GM06990 (cell line): ENCODE measurements around the gene ZNF107.

ENCODE experiments used
- DNase-seq: peaks from one replicate; pipeline ENCODE4 v3.0.0-alpha.2; 2011; ENCODE audit not compliant: insufficient read length; ENCODE audit errors: extremely low read depth
- H3K27me3 ChIP-seq: replicated peaks from 2 replicates; pipeline ENCODE4 v1.6.0; 2011; ENCODE audit warnings: low read length; ENCODE audit not compliant: control insufficient read depth, insufficient read depth
- H3K36me3 ChIP-seq: 2 replicates; pipeline ENCODE4 v1.5.1; 2011; ENCODE audit warnings: low read length; ENCODE audit not compliant: control insufficient read depth, insufficient read depth
- H3K4me3 ChIP-seq: replicated peaks from 2 replicates; pipeline ENCODE4 v1.5.1; 2011; ENCODE audit warnings: low read depth, mild to moderate bottlenecking, control low read depth, low read length
- TF ChIP-seq, protein P1 (sequence below): IDR thresholded peaks from 2 replicates; pipeline ENCODE4 v1.5.1; 2011; ENCODE audit warnings: low read length, control low read depth, mild to moderate bottlenecking, inconsistent platforms; ENCODE audit not compliant: insufficient read depth, poor library complexity, severe bottlenecking

The ZNF107 gene

DNA sequence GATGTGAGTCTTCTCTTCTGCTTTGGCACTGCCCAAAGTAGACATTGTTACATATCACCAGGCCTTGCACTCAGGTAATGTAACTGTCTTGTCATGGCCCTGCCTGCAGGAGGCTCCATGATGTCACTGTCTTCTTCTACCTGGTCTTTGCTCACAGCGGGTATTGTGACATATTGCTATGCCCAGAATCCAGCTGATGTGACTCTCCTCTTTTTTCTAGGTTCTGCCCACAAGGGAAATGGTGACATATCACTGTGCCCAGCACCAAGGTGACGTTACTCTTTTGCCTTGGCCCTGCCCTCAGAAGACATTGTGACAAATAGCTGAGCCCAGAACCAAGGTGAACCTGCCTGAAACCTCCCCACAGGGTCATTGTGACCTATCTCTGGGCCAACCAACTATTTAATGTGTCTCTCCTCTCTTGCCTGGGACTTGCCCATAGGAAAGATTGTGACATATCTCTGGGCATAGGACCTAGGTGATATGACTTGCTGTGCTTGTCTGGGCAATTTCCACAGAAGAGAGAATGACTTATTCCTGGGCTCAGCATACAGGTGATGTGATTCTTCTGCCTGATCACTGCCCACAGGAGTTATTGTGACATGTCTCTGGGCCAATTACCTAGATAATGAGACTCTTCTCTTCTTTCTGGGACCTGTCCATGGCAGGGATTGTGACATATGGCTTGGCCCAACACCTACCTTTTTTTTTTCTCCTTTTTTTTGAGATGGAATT is 26.5 kb upstream of the ZNF107 start:
- DNase-seq = no peak
- TF ChIP-seq, protein P1, sequence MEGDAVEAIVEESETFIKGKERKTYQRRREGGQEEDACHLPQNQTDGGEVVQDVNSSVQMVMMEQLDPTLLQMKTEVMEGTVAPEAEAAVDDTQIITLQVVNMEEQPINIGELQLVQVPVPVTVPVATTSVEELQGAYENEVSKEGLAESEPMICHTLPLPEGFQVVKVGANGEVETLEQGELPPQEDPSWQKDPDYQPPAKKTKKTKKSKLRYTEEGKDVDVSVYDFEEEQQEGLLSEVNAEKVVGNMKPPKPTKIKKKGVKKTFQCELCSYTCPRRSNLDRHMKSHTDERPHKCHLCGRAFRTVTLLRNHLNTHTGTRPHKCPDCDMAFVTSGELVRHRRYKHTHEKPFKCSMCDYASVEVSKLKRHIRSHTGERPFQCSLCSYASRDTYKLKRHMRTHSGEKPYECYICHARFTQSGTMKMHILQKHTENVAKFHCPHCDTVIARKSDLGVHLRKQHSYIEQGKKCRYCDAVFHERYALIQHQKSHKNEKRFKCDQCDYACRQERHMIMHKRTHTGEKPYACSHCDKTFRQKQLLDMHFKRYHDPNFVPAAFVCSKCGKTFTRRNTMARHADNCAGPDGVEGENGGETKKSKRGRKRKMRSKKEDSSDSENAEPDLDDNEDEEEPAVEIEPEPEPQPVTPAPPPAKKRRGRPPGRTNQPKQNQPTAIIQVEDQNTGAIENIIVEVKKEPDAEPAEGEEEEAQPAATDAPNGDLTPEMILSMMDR = no peak
- Histone ChIP-seq H3K27me3 (no peaks in the 10 kb centered on the region), H3K36me3 (no peaks in the 10 kb centered on the region), H3K4me3 (no peak overlapping the region)

DNA sequence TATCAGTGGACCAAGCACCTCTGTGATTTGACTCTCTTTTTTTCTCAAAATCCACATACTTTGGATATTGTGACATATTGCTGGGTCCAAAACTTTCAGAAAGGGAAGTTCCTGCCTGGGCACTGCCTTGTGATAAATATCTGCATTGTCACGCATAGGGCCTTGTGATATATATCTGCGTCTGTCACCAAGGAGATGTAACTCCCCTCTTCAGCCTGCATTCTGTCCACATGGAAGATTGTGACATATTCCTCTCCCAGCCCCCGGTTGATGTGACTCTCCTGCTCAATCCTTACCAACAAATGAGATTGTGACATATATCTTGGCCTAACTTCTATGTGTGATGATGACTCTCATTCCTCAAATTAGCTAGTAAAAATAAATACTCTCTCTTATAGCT is 25.4 kb upstream of the ZNF107 start:
- TF ChIP-seq, protein P1 = no peak
- H3K36me3 ChIP-seq = no peaks in the 10 kb centered on the region
- H3K27me3 ChIP-seq = no peaks in the 10 kb centered on the region
- H3K4me3 ChIP-seq = no peak overlapping the region
- DNase-seq = no peak

DNA sequence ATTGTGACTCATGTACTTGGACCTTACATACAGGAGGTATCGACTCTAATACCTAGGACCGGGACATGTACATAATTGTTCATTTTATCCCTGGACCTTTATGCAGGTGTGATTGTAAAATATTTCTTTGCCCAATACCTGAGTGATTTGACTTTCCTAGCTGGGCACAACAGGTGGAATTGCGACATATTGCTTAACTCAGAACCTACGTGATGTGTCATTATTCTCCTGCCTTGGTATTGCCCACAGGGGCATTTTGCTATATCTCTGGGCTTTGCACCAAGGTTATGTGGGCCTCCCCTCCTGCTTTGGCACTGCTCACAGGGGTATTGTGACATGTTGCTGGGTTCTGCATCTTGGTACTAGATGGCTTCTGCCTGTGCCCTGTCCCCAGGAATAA is 23.9 kb upstream of the ZNF107 start:
- H3K4me3 ChIP-seq = no peak overlapping the region
- no peaks in the 10 kb centered on the region for H3K27me3 ChIP-seq
- TF ChIP-seq, protein P1 = no peak

DNA sequence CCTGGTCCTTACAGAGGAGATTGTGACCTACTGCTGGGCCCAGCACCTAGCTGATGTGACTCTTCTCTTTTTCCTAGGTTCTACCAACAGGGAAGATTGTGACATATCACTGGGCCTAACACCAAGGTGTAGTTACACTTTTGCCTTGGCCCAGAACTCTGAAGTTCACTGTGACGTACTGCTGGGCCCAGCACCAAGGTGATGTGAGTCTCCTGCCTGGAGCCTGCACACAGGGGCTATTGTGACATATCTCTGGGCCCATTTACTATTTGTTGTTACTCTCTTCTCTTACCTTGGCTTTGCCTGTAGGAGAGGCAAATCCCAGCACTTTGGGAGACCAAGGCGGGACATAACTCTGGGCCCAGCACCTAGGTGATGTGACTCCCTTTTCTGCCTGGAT is 23.1 kb upstream of the ZNF107 start:
- DNase-seq = no peak
- Histone ChIP-seq H3K4me3 (no peak overlapping the region), H3K27me3 (no peaks in the 10 kb centered on the region), H3K36me3 (no peaks in the 10 kb centered on the region)
- TF ChIP-seq, protein P1 = no peak

More for the DNA sequence above, 23.9 kb upstream of the ZNF107 start:
- DNase-seq = no peak
- no peaks in the 10 kb centered on the region for H3K36me3 ChIP-seq

DNA sequence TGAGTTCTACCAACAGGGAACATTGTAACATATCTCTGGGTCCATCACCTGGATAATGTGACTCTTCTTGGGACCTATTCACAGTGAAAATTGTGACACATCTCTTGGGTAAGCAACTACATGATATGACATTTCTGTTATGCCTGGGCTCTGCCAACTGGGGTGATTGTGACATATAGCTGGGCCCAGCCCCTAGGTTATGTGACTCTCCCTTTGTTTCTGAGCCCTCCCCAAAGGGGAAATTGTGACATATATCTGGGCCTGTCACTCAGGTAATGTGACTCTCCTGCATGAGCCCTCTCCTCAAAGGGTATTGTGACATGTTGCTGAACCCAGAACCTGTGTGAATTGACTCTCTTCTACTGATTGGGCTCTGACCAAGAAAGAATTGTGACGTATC is 22.4 kb upstream of the ZNF107 start:
- Histone ChIP-seq H3K27me3 (no peaks in the 10 kb centered on the region), H3K4me3 (no peak overlapping the region), H3K36me3 (no peaks in the 10 kb centered on the region)
- TF ChIP-seq, protein P1 = no peak
- no peak for DNase-seq

DNA sequence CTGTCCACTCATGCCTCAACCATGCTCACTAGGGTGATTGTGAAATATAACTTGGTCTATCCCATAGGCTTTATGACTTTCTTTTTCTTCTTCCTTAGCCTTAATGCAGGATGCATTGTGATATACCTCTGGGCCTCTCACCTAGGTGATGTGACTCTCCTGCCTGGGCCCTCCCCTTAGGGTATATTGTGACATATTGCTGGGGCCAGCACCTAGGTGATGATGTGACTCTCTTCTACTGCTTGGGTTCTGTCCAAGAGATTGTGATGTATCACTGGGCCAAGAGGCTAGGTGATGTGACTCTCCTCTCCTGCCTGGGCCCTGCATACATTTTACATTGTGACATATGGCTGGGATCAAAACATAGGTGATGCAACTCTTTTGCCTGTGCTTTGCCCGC is 14.7 kb upstream of the ZNF107 start:
- Histone ChIP-seq H3K4me3 (no peak overlapping the region), H3K27me3 (no peaks in the 10 kb centered on the region), H3K36me3 (no peaks in the 10 kb centered on the region)
- TF ChIP-seq, protein P1 = no peak
- no peak for DNase-seq
